Loucy (cell line): ENCODE data around the gene HFE.

Source experiments
- H2AFZ ChIP-seq: fragments of 200-600 bp; sonication (generic); 2 replicates; pipeline ENCODE4 v1.6.0; 2016; ENCODE audit warnings: antibody characterized with exemption, mild to moderate bottlenecking, low read length, moderate library complexity
- H3F3A ChIP-seq: fragments of 200-600 bp; 2 replicates; pipeline ENCODE4 v1.6.0; 2016; ENCODE audit warnings: antibody characterized with exemption, low read depth, mild to moderate bottlenecking
- H3K27me3 ChIP-seq: fragments of 200-600 bp; sonication (generic); 2 replicates; pipeline ENCODE4 v1.6.1; 2014; ENCODE audit warnings: low read length, mild to moderate bottlenecking; ENCODE audit not compliant: insufficient read depth, poor library complexity, severe bottlenecking
- H3K36me3 ChIP-seq: fragments of 200-600 bp; sonication (generic); 2 replicates; pipeline ENCODE4 v1.6.1; 2016; ENCODE audit warnings: low read length; ENCODE audit not compliant: insufficient read depth
- H3K4me1 ChIP-seq: fragments of 200-600 bp; sonication (generic); 2 replicates; pipeline ENCODE4 v1.5.1; 2014; ENCODE audit warnings: low read length, mild to moderate bottlenecking; ENCODE audit not compliant: insufficient read depth, poor library complexity, severe bottlenecking
- H3K4me2 ChIP-seq: fragments of 200-600 bp; sonication (generic); 2 replicates; pipeline ENCODE4 v1.6.0; 2014; ENCODE audit warnings: antibody characterized with exemption, low read length, low read depth, mild to moderate bottlenecking; ENCODE audit not compliant: poor library complexity, severe bottlenecking
- H3K4me3 ChIP-seq: fragments of 200-600 bp; sonication (generic); 2 replicates; pipeline ENCODE4 v1.5.1; 2014; ENCODE audit warnings: low read length, mild to moderate bottlenecking, mixed read lengths; ENCODE audit not compliant: poor library complexity, severe bottlenecking
- H3K79me2 ChIP-seq: fragments of 200-600 bp; sonication (generic); 2 replicates; pipeline ENCODE4 v1.6.1; 2014; ENCODE audit warnings: low read length; ENCODE audit not compliant: insufficient read depth
- H3K9ac ChIP-seq: fragments of 200-600 bp; sonication (generic); 2 replicates; pipeline ENCODE4 v1.6.0; 2014; ENCODE audit warnings: mild to moderate bottlenecking, low read depth, low read length, moderate library complexity; ENCODE audit not compliant: poor library complexity, severe bottlenecking
- H3K9me2 ChIP-seq: fragments of 200-600 bp; sonication (generic); replicated peaks from 2 replicates; pipeline ENCODE4 v1.6.1; 2016; ENCODE audit warnings: low read depth, low read length, mixed read lengths
- H3K9me3 ChIP-seq: fragments of 200-600 bp; sonication (generic); 2 replicates; pipeline ENCODE4 v1.6.1; 2014; ENCODE audit warnings: mild to moderate bottlenecking, antibody characterized with exemption, low read length, low read depth; ENCODE audit not compliant: insufficient read depth
- H4K20me1 ChIP-seq: fragments of 200-600 bp; sonication (generic); 2 replicates; pipeline ENCODE4 v1.6.0; 2014; ENCODE audit warnings: antibody characterized with exemption, low read length, mild to moderate bottlenecking; ENCODE audit not compliant: insufficient read depth, poor library complexity, severe bottlenecking
- EZH2phosphoT487 ChIP-seq: fragments of 200-600 bp; IDR thresholded peaks from 2 replicates; pipeline ENCODE4 v1.6.1; 2018; ENCODE audit warnings: antibody characterized with exemption, mild to moderate bottlenecking, moderate library complexity, borderline replicate concordance
- TF ChIP-seq, protein P1 (sequence below): fragments of 200-600 bp; sonication (generic); conservative IDR thresholded peaks from 2 replicates; pipeline ENCODE4 v1.5.1; 2014; ENCODE audit warnings: mild to moderate bottlenecking, antibody characterized with exemption, low read length

HFE gene

DNA sequence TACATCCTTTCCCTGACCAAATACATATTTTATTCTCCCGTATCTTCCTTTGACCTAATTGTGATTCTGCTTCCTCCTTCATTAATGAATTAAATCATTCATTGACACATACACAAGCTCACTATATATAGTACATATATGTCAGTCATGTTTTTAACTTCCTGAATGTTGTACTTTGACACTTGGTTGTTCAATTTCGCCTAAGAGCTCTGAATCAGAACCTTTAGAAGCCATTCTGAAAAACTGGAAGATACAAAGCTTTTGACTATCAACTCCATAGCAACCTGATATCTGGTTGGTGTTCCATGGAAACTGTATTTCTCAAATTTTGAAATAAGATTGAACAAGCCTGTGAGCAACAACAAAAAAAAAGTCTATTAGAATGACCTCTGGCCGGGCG is 27.3 kb upstream of the HFE start:
- peaks cover 8% of the 10 kb centered on the region for H3K4me1 ChIP-seq
- H4K20me1 ChIP-seq: peaks cover 6% of the 10 kb centered on the region
- no peaks in the 10 kb centered on the region for H3K9me3 ChIP-seq
- no peaks in the 10 kb centered on the region for H3K79me2 ChIP-seq
- no peaks in the 10 kb centered on the region for H3K27me3 ChIP-seq
- H3K4me2 ChIP-seq: no peak overlapping the region
- no peaks in the 10 kb centered on the region for H3K9me2 ChIP-seq
- H2AFZ ChIP-seq: no peak overlapping the region
- peaks cover 9% of the 10 kb centered on the region for H3F3A ChIP-seq
- H3K4me3 ChIP-seq: no peak overlapping the region
- no peak overlapping the region for H3K9ac ChIP-seq
- H3K36me3 ChIP-seq: no peaks in the 10 kb centered on the region
- no peak for TF ChIP-seq EZH2phosphoT487
- TF ChIP-seq, protein P1, sequence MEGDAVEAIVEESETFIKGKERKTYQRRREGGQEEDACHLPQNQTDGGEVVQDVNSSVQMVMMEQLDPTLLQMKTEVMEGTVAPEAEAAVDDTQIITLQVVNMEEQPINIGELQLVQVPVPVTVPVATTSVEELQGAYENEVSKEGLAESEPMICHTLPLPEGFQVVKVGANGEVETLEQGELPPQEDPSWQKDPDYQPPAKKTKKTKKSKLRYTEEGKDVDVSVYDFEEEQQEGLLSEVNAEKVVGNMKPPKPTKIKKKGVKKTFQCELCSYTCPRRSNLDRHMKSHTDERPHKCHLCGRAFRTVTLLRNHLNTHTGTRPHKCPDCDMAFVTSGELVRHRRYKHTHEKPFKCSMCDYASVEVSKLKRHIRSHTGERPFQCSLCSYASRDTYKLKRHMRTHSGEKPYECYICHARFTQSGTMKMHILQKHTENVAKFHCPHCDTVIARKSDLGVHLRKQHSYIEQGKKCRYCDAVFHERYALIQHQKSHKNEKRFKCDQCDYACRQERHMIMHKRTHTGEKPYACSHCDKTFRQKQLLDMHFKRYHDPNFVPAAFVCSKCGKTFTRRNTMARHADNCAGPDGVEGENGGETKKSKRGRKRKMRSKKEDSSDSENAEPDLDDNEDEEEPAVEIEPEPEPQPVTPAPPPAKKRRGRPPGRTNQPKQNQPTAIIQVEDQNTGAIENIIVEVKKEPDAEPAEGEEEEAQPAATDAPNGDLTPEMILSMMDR: no peak

DNA sequence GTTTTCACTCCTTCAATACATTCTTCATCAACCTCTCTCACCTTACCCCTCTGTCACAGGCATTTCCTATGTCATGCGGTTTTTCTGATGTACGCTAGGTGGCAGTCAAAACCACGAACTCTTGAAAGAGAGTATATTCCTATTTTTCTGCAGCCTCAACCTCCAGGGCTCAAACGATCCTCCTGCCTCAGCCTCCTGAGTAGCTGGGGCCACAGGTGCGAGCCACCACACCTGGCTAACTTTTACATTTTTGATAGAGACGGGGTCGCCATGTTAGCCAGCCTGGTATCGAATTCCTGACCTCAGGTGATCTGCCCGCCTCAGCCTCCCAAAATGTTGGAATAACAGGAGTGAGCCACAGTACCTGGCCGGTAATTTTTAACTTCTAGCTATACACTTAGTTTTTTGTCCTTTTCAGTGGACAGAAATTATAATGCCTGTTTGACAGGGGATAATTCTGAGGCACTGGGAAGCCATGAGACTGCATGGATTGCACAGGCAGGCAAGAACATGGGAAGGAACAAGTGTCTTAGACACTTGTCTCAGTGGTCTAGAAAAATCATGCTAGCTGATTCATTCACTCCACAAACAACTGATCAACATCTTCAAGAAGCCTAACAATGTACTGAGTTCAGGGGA is 22.5 kb upstream of the HFE start:
- Histone ChIP-seq H3K4me2 (no peak overlapping the region), H3K36me3 (no peaks in the 10 kb centered on the region), H3F3A (0 out of 2 replicates have a peak, but pooled peaks cover 2% of the 10 kb centered on the region), H3K4me1 (no peaks in the 10 kb centered on the region), H2AFZ (0 out of 2 replicates have a peak overlapping the region, but pooled peaks have one; percentile 8), H3K9me3 (no peaks in the 10 kb centered on the region), H3K79me2 (no peaks in the 10 kb centered on the region), H3K9me2 (no peaks in the 10 kb centered on the region), H3K4me3 (no peak overlapping the region), H3K27me3 (no peaks in the 10 kb centered on the region), H4K20me1 (no peaks in the 10 kb centered on the region), H3K9ac (peak overlapping the region; percentile 39)
- no peak for TF ChIP-seq EZH2phosphoT487
- TF ChIP-seq, protein P1: peak; percentile 76

DNA sequence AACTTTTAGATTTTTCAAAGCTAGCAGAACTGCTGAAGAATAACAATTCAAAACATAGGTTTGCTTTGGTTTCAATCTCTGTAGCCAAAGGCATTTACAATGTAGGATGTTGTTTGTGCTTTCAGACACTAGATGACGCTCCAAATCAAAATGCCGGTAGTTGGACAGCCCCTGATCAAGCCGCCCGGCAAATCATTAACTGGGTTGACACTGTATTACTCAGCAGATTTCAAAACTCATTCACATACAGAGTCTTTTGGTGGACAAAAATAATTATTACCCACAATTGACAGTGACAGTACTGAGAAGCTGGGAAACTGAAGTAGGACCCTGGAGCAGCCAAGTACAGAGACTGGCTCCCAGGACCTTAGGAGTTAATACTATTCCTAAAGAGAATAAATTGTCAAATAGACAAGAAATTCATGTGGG is 21.3 kb upstream of the HFE start:
- Histone ChIP-seq H3K9me2 (no peaks in the 10 kb centered on the region), H3K79me2 (no peaks in the 10 kb centered on the region), H3K27me3 (no peaks in the 10 kb centered on the region), H3K4me1 (no peaks in the 10 kb centered on the region), H3K9me3 (no peaks in the 10 kb centered on the region), H4K20me1 (no peaks in the 10 kb centered on the region), H3K9ac (peak overlapping the region; percentile 20), H3K4me2 (peak overlapping the region; percentile 21), H2AFZ (no peak overlapping the region), H3F3A (0 out of 2 replicates have a peak, but pooled peaks cover 2% of the 10 kb centered on the region), H3K36me3 (no peaks in the 10 kb centered on the region), H3K4me3 (no peak overlapping the region)
- TF ChIP-seq EZH2phosphoT487: no peak
- TF ChIP-seq, protein P1: peak; percentile 95
